GM21786 (cell line): ENCODE data around the gene EXOSC3.

Experiments used
- ATAC-seq: cut with Tn5 transposase; IDR thresholded peaks from one replicate; pipeline ENCODE4 v1.9.1; 2021; ENCODE audit not compliant: unreplicated experiment

The EXOSC3 gene

DNA sequence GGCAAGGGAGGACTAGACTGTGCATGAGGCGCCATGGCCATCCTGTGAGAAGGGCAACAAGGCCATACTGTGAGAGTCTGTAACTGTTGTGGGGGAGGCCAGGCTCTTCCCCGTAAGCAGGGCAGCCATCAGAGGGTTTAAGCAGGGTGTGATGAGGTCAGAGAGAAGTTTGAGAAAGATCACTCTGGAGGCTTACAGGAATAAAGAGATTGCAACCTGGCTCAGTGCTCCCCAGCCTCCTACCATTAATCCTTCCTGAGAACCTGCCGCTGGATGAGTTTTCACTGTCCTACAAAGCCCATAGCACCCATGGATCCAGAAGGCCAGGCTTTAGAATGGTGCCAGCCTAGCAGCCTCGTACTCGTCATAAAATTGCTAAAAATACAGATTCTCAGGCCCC lies 45.6 kb downstream of the EXOSC3 start:
- no peak for ATAC-seq

DNA sequence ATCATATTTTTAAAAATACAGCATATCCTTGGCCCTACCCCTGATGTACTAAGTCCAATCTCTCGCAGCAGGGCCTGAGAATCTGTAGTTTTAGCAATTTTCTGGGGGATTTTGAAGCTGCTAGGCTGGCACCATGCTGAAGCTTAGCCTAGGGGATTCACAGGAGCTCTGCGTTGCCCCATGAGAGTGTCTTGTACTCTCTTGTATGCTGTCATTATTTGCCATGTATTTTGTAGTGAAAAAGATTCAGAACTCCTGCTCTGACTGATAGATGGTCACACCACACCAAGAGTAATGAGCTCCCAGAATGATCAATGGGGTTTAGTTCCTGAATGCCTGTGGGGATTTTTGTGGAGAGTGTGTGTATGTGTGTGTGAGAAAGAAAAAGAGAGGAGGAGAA lies 51.9 kb downstream of the EXOSC3 start:
- no peak for ATAC-seq

DNA sequence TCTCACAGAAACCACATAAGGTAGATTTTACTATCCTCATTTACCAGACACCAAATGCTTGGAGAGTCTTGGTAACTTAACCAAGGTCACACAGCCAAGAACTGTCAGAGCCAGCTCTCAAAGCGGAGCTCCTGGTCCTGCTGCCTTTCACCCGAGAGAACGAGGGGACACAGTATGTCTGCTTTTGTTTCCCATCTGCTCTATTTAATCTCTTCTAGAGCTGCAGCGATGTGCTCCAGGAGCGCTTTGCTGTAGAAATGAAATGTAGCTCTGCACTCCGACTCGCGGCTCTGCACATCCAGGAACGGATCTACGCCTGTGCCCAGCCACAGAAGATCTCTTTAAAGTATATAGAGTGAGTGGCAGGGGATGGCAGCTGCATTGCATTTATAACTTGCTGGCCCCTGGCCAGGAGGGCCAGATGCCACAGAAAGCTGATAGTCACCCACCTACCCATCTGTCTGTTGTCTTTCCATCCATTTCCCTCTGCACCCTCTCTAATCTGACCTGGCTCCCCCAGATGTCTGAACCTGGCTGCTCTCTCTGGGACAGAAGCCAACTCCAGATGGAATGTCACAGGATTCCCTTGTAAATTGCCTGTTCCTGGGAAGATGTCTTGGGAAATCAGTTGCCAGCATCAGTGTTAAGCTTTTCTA lies 52.6 kb downstream of the EXOSC3 start:
- no peak for ATAC-seq

DNA sequence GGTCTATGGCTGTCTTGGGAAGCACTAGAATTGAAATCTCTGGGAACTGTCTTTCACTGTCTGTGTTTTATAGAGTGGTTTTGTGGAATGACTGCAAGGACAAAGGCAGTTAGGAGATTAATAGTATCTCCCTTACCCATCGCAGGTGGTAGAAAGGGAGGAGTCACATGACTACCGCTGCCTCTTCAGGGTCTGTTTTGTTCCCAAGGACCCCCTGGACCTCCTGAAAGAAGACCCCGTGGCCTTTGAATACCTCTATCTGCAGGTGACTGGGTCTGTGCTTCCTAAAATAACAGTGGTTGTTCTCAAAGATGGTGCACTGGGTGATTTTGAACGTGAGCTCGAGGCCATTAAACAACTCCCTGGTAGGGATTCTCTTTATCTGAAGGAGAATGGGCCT lies 54.0 kb downstream of the EXOSC3 start:
- no peak for ATAC-seq

DNA sequence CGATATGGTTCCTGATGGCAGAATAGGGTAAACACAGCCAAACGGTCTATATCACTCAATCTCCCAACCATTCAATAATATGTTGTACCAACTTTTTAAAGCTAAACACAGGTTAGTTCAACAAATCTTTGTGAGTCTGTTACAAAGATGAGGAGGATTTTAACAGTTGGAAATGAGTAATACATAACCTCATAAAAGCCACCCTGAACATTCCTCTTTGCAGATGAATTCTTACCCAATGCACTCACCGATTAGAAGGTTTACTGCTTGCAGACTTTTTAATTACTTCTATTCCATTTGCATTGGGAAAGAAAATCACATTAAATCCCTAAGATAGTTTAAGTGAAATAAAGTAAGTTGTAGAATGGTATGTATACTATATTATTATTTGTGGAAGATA lies 54.6 kb downstream of the EXOSC3 start:
- no peak for ATAC-seq
